HAP-1 (cell line): ENCODE measurements around the gene TLCD2.
"Not testable (repeated sequence)": the region's sequence is repeated elsewhere in the genome, so short reads cannot be mapped to it uniquely, and the experiment has no call there.

ENCODE experiments used
- DNase-seq, 2 experiments: peaks; one replicate each; pipeline ENCODE4 v3.0.0-alpha.2; 2016 to 2020; ENCODE audit warnings: low spot score in 2 of 2
- H3K27me3 ChIP-seq: fragments of 250-450 bp; sonication (Bioruptor Pico); 2 replicates; pipeline ENCODE4 v1.5.1; 2020; ENCODE audit warnings: low read depth, mild to moderate bottlenecking, moderate library complexity
- H3K36me3 ChIP-seq: fragments of 250-450 bp; sonication (Bioruptor Pico); replicated peaks from 2 replicates; pipeline ENCODE4 v1.5.1; 2020; ENCODE audit warnings: mild to moderate bottlenecking
- H3K4me1 ChIP-seq: fragments of 250-450 bp; sonication (Bioruptor Pico); 2 replicates; pipeline ENCODE4 v1.5.1; 2020; ENCODE audit warnings: mild to moderate bottlenecking
- H3K4me3 ChIP-seq: fragments of 250-450 bp; sonication (Bioruptor Pico); 2 replicates; pipeline ENCODE4 v1.5.1; 2020; ENCODE audit warnings: mild to moderate bottlenecking, moderate library complexity
- H3K9me3 ChIP-seq: fragments of 250-450 bp; sonication (Bioruptor Pico); 2 replicates; pipeline ENCODE4 v1.5.1; 2020; ENCODE audit warnings: mild to moderate bottlenecking, moderate library complexity
- in situ Hi-C: fragments of 300-500 bp; cut with MboI; formaldehyde crosslinking; loops from 3 replicates; pipeline ENCODE4 v1.14.3; 2020; ENCODE audit warnings: low sequenced_read_pairs, inconsistent platforms, mixed read lengths

The TLCD2 gene

DNA sequence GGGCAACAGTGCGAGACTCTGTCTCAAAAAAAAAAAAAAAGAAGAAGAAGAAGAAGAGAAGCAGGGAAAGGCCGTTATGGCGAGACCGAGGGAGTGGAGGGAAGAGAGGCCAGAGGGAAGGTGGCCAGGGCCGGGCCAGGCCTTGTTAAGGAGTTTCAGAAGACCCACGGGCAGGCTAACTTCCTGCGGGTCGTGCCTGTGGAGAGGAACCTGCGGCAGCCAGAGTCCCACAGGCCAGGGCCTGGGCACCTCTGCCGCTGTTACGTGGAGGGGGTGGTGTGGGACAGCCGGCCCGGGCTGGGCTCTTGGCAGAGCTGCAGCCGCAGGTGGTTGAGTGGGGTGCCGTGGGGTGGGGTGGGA, 19.8 kb upstream of the TLCD2 start:
- peaks cover 5% of the 10 kb centered on the region; the same call in 1 of the 2 replicates for H3K4me1 ChIP-seq
- no peaks in the 10 kb centered on the region for H3K27me3 ChIP-seq
- no peak for DNase-seq
- H3K4me3 ChIP-seq, result no peak overlapping the region
- peaks cover 8% of the 10 kb centered on the region for H3K36me3 ChIP-seq
- H3K9me3 ChIP-seq, result no peaks in the 10 kb centered on the region
- in situ Hi-C loops, result no loop called here

DNA sequence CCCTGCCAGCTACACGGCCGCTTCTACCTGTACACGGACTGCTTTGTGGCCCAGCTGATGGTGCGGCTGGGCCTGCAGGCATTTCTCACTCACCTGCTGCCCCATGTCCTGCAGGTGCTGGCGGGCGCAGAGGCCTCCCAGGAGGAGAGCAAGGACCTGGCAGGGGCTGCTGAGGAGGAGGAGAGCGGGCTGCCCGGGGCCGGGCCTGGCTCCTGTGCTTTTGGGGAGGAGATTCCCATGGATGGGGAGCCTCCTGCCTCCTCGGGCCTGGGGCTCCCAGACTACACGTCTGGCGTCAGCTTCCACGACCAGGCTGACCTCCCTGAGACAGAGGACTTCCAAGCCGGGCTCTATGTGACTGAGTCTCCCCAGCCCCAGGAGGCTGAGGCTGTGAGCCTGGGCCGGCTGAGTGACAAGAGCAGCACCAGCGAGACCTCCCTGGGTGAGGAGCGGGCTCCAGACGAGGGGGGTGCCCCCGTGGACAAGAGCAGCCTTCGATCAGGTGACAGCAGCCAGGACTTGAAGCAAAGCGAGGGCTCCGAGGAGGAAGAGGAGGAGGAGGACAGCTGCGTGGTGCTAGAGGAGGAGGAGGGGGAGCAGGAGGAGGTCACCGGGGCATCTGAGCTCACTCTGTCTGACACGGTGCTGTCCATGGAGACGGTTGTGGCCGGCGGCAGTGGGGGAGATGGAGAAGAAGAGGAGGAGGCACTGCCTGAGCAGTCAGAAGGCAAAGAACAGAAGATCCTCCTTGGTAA, 17.9 kb upstream of the TLCD2 start:
- peaks cover 11% of the 10 kb centered on the region for H3K4me1 ChIP-seq
- no peaks in the 10 kb centered on the region for H3K27me3 ChIP-seq
- no peaks in the 10 kb centered on the region for H3K9me3 ChIP-seq
- in situ Hi-C loops, result no loop called here
- peaks cover 8% of the 10 kb centered on the region for H3K36me3 ChIP-seq
- H3K4me3 ChIP-seq, result no peak overlapping the region
- DNase-seq, result no peak

DNA sequence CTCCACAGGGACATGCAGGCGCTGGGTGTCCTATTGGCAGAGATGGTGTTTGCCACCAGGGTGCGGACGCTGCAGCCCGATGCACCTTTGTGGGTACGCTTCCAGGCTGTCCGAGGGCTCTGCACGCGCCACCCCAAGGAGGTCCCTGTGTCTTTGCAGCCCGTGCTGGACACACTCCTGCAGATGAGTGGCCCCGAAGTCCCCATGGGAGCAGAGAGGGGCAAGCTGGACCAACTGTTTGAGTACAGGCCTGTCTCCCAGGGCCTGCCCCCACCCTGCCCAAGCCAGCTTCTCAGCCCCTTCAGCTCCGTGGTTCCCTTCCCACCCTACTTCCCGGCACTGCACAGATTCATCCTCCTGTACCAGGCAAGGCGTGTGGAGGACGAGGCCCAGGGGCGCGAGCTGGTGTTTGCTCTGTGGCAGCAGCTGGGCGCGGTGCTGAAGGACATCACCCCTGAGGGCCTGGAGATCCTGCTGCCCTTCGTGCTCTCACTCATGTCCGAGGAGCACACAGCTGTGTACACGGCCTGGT, 17.1 kb upstream of the TLCD2 start:
- in situ Hi-C loops, result no loop called here
- Histone ChIP-seq H3K4me1 (peaks cover 11% of the 10 kb centered on the region), H3K9me3 (no peaks in the 10 kb centered on the region), H3K36me3 (peaks cover 8% of the 10 kb centered on the region), H3K27me3 (no peaks in the 10 kb centered on the region), H3K4me3 (no peak overlapping the region)
- no peak for DNase-seq

DNA sequence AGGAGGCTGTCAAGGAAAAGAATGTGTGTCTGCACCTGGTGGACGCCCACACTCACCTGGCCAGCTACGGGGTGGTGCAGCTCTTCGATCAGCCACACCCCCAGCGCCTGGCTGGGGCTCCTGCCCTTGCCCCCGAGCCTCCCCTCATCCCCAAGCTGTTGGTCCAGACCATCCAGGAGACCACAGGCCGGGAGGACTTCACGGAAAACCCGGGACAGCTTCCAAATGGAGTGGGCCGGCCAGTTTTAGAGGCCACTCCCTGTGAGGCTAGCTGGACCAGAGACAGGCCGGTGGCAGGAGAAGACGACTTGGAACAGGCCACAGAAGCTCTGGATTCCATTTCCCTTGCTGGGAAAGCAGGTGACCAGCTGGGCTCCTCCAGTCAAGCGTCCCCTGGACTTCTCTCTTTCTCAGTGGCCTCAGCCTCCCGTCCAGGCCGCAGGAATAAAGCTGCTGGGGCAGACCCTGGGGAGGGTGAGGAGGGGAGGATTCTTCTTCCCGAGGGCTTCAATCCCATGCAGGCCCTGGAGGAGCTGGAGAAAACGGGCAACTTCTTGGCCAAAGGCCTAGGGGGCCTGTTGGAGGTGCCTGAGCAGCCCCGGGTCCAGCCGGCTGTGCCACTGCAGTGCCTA, 16.6 kb upstream of the TLCD2 start:
- in situ Hi-C loops, result no loop called here
- peaks cover 8% of the 10 kb centered on the region for H3K36me3 ChIP-seq
- H3K27me3 ChIP-seq, result no peaks in the 10 kb centered on the region
- no peak for DNase-seq
- no peak overlapping the region for H3K4me3 ChIP-seq
- H3K9me3 ChIP-seq, result no peaks in the 10 kb centered on the region
- peaks cover 11% of the 10 kb centered on the region for H3K4me1 ChIP-seq

DNA sequence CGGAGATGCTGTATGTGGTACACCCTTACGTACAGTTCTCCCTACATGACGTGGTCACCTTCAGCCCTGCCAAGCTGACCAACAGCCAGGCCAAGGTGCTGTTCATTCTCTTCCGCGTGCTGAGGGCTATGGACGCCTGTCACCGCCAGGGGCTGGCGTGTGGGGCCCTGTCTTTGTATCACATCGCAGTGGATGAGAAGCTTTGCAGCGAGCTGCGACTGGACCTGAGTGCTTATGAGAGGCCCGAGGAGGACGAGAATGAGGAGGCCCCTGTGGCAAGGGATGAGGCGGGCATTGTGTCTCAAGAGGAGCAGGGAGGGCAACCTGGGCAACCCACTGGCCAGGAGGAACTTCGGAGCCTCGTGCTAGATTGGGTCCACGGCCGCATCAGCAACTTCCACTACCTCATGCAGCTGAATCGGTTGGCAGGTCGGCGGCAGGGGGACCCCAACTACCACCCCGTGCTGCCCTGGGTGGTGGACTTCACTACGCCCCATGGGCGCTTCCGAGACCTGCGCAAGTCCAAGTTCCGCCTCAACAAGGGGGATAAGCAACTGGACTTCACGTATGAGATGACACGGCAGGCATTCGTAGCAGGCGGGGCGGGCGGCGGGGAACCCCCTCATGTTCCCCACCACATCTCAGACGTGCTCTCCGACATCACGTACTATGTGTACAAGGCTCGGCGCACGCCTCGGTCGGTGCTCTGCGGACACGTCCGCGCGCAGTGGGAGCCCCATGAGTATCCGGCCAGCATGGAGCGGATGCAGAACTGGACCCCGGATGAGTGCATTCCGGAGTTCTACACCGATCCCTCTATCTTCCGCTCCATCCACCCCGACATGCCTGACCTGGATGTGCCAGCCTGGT, 15.7 kb upstream of the TLCD2 start:
- Histone ChIP-seq H3K4me3 (peak overlapping the region; percentile 51), H3K4me1 (peaks cover 11% of the 10 kb centered on the region)
- in situ Hi-C loops, result no loop called here

DNA sequence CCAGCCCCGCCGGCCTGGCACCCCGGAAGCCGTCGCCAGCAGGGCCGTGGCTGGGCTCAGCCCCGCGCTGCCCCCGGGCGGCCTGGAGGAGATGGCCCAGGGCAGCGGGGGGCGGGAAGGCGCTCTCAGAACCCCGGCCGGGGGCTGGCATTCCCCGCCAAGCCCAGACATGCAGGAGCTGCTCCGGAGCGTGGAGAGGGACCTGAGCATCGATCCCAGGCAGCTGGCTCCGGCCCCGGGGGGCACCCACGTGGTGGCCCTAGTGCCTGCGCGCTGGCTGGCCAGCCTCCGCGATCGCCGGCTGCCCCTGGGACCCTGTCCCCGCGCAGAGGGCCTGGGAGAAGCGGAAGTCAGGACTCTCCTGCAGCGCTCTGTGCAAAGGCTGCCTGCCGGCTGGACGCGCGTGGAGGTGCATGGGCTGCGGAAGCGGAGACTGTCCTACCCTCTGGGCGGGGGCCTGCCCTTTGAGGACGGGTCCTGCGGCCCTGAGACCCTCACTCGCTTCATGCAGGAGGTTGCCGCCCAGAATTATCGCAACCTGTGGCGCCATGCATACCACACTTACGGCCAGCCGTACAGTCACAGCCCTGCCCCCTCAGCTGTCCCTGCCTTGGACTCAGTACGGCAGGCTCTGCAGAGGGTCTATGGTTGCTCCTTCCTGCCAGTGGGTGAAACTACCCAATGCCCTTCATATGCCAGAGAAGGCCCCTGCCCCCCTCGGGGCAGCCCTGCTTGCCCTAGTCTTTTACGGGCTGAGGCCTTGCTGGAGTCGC, 14.9 kb upstream of the TLCD2 start:
- Histone ChIP-seq H3K36me3 (peaks cover 4% of the 10 kb centered on the region), H3K4me3 (peak overlapping the region; percentile 51), H3K27me3 (no peaks in the 10 kb centered on the region), H3K4me1 (peaks cover 11% of the 10 kb centered on the region), H3K9me3 (no peaks in the 10 kb centered on the region)
- in situ Hi-C loops, result no loop called here
- DNase-seq, result no peak

More for the DNA sequence above, 15.7 kb upstream of the TLCD2 start:
- Histone ChIP-seq H3K36me3 (peaks cover 6% of the 10 kb centered on the region), H3K9me3 (no peaks in the 10 kb centered on the region), H3K27me3 (no peaks in the 10 kb centered on the region)
- DNase-seq, result no peak

DNA sequence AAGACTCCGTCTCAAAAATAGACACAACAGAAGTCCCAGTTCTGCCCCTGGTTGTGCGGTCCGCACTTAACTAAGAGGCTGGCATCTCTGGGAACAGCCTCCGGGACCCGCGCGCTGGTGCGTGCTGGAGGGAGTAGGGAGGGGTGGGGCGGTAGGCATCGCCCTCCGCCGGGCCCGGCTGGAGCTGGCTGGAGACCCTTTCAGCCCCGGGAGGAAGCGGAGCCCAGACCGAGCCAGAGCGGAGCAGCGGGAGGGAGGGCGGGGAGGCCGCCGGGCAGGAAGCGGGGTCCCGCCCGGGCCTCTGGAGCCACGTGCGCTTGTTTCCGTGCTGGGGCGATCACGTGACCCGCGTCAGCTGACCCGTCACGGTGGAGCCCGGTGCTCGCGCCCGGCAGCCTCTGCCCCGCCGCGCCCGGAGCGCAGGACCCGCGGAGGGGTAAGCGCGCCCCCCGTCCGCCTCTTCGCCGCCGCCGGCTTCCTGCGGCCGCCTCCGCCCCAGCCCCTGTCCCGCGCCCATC, 14.2 kb upstream of the TLCD2 start, which contains the start of gene WDR81:
WDR81 (plus strand) TSS at position 354 of the 518 bp plus-strand sequence. CDS start 256 bp downstream, outside the sequence.
- Histone ChIP-seq H3K9me3 (no peaks in the 10 kb centered on the region), H3K27me3 (no peaks in the 10 kb centered on the region), H3K36me3 (peaks cover 4% of the 10 kb centered on the region), H3K4me1 (peaks cover 11% of the 10 kb centered on the region), H3K4me3 (peak within 1 kb of the TSS; percentile 51)
- peak; percentile 83 to 91 for DNase-seq
- in situ Hi-C loops, result no loop called here

DNA sequence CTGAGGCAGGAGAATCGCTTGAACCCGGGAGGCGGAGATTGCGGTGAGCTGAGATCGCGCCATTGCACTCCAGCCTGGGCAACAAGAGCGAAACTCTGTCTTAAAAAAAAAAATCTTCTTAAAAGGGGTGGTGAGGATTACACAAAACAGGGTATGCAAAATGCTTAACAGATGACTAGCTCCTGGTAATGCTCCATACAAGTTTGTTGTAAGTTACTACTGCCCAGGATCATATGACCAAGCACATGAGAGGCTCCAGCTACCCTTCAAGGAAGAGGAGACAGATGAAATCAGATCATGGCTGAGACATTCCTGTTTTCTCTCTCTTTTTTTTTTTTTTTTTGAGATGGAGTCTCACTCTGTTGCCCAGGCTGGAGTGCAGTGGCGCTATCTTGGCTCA, 11.8 kb upstream of the TLCD2 start:
- H3K36me3 ChIP-seq, DNase-seq, H3K4me3 ChIP-seq, in situ Hi-C loops, H3K27me3 ChIP-seq, H3K9me3 ChIP-seq: not testable (repeated sequence)
- peaks cover 15% of the 10 kb centered on the region for H3K4me1 ChIP-seq

DNA sequence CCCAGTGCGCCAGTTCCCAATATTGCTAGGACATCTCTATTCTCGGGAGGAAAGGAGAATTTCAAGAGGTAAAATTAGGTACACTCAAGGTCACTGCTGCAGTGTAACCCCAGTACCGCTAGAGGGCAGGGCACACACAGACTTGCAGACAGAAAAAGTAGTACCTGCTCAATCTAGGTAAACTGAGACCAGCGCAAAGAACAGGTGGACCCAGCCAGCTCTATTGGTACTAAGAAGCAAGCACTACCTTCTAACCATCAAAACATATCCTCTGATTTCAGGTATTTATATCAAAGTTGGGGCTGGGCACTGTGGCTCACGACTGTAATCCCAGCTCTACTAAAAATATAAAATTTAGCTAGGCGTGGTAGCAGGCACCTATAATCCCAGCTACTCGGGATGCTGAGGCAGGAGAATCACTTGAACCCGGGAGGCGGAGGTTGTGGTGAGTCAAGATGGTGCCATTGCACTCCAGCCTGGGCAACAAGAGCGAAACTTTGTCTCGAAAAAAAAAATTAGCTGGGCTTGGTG, 10.7 kb upstream of the TLCD2 start:
- peak; percentile 61 to 79 for DNase-seq
- Histone ChIP-seq H3K36me3 (peaks cover under 1% of the 10 kb centered on the region), H3K4me3 (no peak overlapping the region), H3K27me3 (no peaks in the 10 kb centered on the region), H3K9me3 (no peaks in the 10 kb centered on the region), H3K4me1 (peaks cover 15% of the 10 kb centered on the region)
- in situ Hi-C loops, result no loop called here

DNA sequence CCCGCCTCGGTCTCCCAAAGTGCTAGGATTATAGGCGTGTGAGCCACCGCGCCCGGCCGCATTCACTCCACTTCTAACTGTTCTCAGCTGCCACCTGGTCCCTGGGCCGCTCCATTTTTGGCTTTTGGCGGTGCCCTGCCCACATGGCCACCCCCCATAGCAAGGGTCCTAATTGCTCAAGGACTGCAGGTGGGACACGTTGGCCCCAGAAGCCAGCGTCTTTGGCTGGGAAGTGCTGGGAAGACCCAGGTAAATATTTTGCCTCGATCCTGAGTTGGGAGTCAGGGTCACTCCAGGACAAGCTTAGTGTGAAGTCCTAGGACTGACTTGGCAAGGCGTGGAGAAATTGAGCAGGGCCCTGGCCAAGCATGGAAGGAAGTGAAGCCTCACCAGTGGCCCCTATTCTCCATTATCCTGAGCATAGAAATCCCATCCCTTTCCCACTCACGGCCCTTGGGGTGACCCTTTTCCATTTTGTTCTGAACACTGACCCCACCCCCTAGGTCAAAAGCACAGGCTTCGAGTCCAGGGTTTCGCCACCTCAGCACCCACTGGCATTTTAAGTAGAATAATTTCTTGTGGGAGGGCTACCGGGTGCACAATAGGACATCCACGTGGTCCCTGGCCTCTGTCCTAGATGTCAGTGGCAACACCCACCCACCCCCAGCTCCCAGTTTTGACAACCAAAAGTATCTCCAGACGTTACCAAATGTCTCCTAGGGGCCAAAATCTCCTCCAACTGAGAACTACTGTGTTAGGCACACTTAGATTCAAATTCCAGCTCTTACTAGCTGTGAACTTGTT, 8.4 kb upstream of the TLCD2 start:
- in situ Hi-C loops, result loop anchor here (10.0 kb wide), 1 partner anchor 316 kb away; the partner anchor contains the start of gene DPH1
- Histone ChIP-seq H3K27me3 (no peaks in the 10 kb centered on the region), H3K36me3 (peaks cover under 1% of the 10 kb centered on the region), H3K9me3 (no peaks in the 10 kb centered on the region), H3K4me3 (no peak overlapping the region), H3K4me1 (peaks cover 15% of the 10 kb centered on the region)
- DNase-seq, result no peak

DNA sequence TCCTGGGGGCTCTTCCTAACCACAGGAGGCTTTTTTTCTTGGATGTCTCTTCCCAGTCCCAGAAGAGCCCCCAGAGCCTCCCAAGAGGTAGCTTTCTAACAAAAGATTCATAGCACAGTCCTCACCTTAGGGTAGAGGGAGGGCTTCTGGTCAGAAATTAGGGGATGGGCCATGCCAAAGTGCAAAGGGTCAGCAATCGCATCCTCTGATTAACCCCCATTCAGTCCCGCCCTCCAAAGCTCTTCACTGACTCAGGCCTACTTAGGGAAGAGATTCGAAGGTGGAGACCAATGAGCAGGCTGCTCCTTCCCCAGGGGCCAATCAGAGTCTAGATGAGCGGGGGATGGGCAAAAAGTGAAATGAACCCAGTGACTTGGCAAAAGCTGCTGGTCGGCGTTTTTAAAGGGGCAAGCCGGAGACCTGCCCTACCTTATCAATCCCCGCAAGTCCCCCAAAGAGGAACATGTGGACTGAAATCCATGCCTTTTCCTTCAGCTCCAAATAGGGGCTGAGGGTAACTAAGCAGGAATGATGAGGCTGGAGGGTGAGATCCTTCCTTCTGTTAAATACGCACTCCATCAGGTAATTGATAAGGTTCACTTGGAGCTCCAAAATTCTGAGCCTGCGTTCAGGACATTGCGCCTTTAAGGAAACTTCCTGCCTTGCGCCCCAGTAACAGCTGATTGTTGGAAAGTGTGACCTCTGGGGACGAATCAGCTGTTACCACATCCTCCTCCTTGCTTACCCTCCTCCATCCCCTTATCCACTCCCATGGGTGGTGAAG, 6.9 kb upstream of the TLCD2 start:
- in situ Hi-C loops, result loop anchor here (10.0 kb wide), 1 partner anchor 318 kb away; the partner anchor contains the start of gene DPH1
- Histone ChIP-seq H3K9me3 (no peaks in the 10 kb centered on the region), H3K4me3 (peak overlapping the region; percentile 47), H3K36me3 (peaks cover 9% of the 10 kb centered on the region), H3K27me3 (no peaks in the 10 kb centered on the region), H3K4me1 (peaks cover 17% of the 10 kb centered on the region)
- peak; percentile 98 to 99 for DNase-seq
